ENCODE measurements around the gene PTCH1. TPM values are rescaled to one million over a fixed set of nuclear protein-coding genes. Genes with fewer than 3 reads are reported as not detected.

The PTCH1 gene
- total RNA-seq, 3 donors from 2014 or later: 6.6 to 9.9 (median 6.6) TPM

- intact Hi-C loops (cut with DNase I; ENCODE audit: low total_unique reads): no loop called here
- H3K36me3 ChIP-seq: no peaks in the 10 kb centered on the region
- H3K27ac ChIP-seq: no peak overlapping the region
- H3K4me1 ChIP-seq: no peaks in the 10 kb centered on the region
- H3K27me3 ChIP-seq: no peaks in the 10 kb centered on the region
- TF ChIP-seq CTCF (IDR thresholded peaks at IDR 0.05): no peak
- no peak for TF ChIP-seq POLR2A (IDR thresholded peaks at IDR 0.05)
- no peak for TF ChIP-seq POLR2AphosphoS5 (IDR thresholded peaks at IDR 0.05)
- no peaks in the 10 kb centered on the region for H3K9me3 ChIP-seq
- no peak for DNase-seq (ENCODE audit: low spot score in 2 of 2)
- H3K4me3 ChIP-seq: no peak overlapping the region
Measured at GRCh38 chr9:95494416-95495371, 22.1 kb downstream of the PTCH1 start.

- Histone ChIP-seq H3K27me3 (no peaks in the 10 kb centered on the region), H3K4me3 (no peak overlapping the region), H3K4me1 (no peaks in the 10 kb centered on the region), H3K9me3 (no peaks in the 10 kb centered on the region), H3K36me3 (no peaks in the 10 kb centered on the region), H3K27ac (no peak overlapping the region)
- intact Hi-C loops (cut with DNase I; ENCODE audit: low total_unique reads): no loop called here
- TF ChIP-seq CTCF (IDR thresholded peaks at IDR 0.05) (no peak), POLR2A (IDR thresholded peaks at IDR 0.05) (no peak), POLR2AphosphoS5 (IDR thresholded peaks at IDR 0.05) (no peak)
- no peak for DNase-seq (ENCODE audit: low spot score in 2 of 2)
Measured at GRCh38 chr9:95494022-95494415, 22.8 kb downstream of the PTCH1 start.

DNA sequence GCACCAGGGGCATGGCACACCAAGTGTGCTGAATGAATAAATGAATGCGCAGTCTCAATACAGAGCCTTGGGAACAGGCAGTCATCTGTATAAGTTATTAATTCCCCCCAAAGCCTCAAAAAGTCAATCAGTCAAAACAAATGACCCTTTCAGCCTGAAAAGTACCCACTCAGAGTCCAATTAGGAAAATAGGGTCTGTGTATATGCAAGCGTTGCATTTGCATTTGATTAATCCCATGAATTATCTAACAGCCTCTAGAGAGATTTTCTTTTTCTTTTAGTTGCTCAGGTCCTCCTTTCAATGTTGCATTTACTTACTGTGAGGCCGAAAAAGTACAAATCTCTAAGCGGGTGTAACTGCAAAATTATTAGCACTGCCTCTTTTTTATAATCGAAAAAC, 23.4 kb downstream of the PTCH1 start:
- H3K9me3 ChIP-seq: no peaks in the 10 kb centered on the region
- TF ChIP-seq CTCF (IDR thresholded peaks at IDR 0.05): no peak
- no peak for TF ChIP-seq POLR2A (IDR thresholded peaks at IDR 0.05)
- TF ChIP-seq POLR2AphosphoS5 (IDR thresholded peaks at IDR 0.05): no peak
- H3K27me3 ChIP-seq: no peaks in the 10 kb centered on the region
- DNase-seq (ENCODE audit: low spot score in 2 of 2): no peak
- H3K27ac ChIP-seq: no peak overlapping the region
- intact Hi-C loops (cut with DNase I; ENCODE audit: low total_unique reads): no loop called here
- H3K4me3 ChIP-seq: no peak overlapping the region
- no peaks in the 10 kb centered on the region for H3K4me1 ChIP-seq
- H3K36me3 ChIP-seq: no peaks in the 10 kb centered on the region

DNA sequence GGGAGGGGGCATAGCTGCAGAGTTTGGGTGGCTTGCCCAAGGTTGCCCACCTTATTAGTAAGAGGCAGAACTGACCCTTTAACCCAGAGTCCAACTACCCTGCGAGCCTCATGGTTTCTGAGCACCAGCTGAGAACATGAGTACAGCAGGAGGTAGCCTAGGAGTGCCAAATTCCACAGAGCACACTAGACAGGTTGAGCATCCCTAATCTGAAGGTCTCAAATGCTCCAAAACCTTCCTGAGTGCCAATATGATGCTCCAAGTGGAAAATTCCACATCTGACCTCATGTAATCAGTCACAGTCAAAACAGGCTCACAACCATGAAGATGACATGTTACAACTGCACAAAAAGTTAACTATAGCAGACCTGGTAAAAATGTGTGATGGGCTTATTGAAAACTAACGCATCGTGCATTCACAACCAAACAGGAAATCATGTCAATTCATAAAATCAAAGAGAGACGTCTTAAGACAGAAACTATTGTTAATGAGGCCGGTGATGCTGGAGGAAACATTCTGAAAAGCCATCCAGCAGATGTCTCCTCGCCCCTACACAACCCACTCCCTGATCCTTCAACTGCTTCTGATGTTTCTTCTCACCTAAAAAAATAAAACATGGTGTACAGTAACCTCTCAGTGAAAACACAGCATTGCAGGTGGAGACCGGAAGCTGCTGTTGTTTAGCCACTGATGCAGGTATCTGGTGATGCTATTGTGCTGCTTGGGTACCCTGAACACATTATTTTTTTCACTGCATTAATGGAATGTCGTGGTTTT, 25.0 kb downstream of the PTCH1 start:
- Histone ChIP-seq H3K27me3 (no peaks in the 10 kb centered on the region), H3K9me3 (no peaks in the 10 kb centered on the region), H3K4me3 (no peak overlapping the region), H3K36me3 (no peaks in the 10 kb centered on the region), H3K4me1 (peaks cover 0 to 5% of the 10 kb centered on the region in 2 donors), H3K27ac (no peak overlapping the region)
- DNase-seq (ENCODE audit: low spot score in 2 of 2): no peak
- TF ChIP-seq CTCF (IDR thresholded peaks at IDR 0.05): no peak
- TF ChIP-seq POLR2AphosphoS5 (IDR thresholded peaks at IDR 0.05): no peak
- TF ChIP-seq POLR2A (IDR thresholded peaks at IDR 0.05): no peak
- intact Hi-C loops (cut with DNase I; ENCODE audit: low total_unique reads): loop anchor here (1.0 kb wide), 1 partner anchor 21 kb away; no protein-coding TSS in a partner anchor

- H3K27ac ChIP-seq: no peak overlapping the region
- H3K36me3 ChIP-seq: no peaks in the 10 kb centered on the region
- DNase-seq (ENCODE audit: low spot score in 2 of 2): no peak
- H3K4me1 ChIP-seq: peaks cover 0 to 5% of the 10 kb centered on the region in 2 donors
- no peaks in the 10 kb centered on the region for H3K27me3 ChIP-seq
- intact Hi-C loops (cut with DNase I; ENCODE audit: low total_unique reads): no loop called here
- no peaks in the 10 kb centered on the region for H3K9me3 ChIP-seq
- H3K4me3 ChIP-seq: no peak overlapping the region
- TF ChIP-seq CTCF (IDR thresholded peaks at IDR 0.05) (no peak), POLR2AphosphoS5 (IDR thresholded peaks at IDR 0.05) (no peak), POLR2A (IDR thresholded peaks at IDR 0.05) (no peak)
Measured at GRCh38 chr9:95488954-95489353, 27.8 kb downstream of the PTCH1 start.
